HepG2 (cell line): ENCODE results near the gene PIGO. TPM values are rescaled to one million over a fixed set of nuclear protein-coding genes. Genes with fewer than 3 reads are reported as not detected.

Experiments used
- CBX1 ChIP-seq: IDR thresholded peaks from one replicate; pipeline ENCODE4 v1.6.1; 2016; ENCODE audit warnings: antibody characterized with exemption, low read depth
- CENPX ChIP-seq: sonication (generic); formaldehyde crosslinking; IDR thresholded peaks from 2 replicates; pipeline ENCODE4 v1.9.0; 2021; ENCODE audit warnings: mild to moderate bottlenecking, missing genetic modification reagents, moderate library complexity
- CREB1 ChIP-seq, 2 experiments: fragments of 450-650 bp in 1 of 2; IDR thresholded peaks; 2 replicates each; pipeline ENCODE4 v1.6.1; 2016 to 2017; ENCODE audit warnings: control low read depth in 1 of 2, mild to moderate bottlenecking in 1 of 2, missing compliant biosample characterization in 1 of 2, missing genetic modification characterization in 1 of 2
- FOXC1 ChIP-seq: sonication (generic); formaldehyde crosslinking; IDR thresholded peaks from 2 replicates; pipeline ENCODE4 v1.8.0; 2022; ENCODE audit warnings: mild to moderate bottlenecking, missing genetic modification reagents, borderline replicate concordance
- MTA1 ChIP-seq: sonication (generic); formaldehyde crosslinking; IDR thresholded peaks from 2 replicates; pipeline ENCODE4 v1.4.0; 2020; ENCODE audit warnings: missing genetic modification reagents, mild to moderate bottlenecking, borderline replicate concordance
- MTF1 ChIP-seq: sonication (generic); formaldehyde crosslinking; IDR thresholded peaks from 2 replicates; pipeline ENCODE4 v1.5.0; 2020; ENCODE audit warnings: missing genetic modification reagents
- NFIC ChIP-seq: IDR thresholded peaks from 2 replicates; pipeline ENCODE4 v1.6.1; 2012; ENCODE audit warnings: mild to moderate bottlenecking, low read length, inconsistent platforms
- NFKB2 ChIP-seq: sonication (generic); formaldehyde crosslinking; IDR thresholded peaks from 2 replicates; pipeline ENCODE4 v1.4.0; 2020; ENCODE audit warnings: missing genetic modification reagents, borderline replicate concordance
- RFXANK ChIP-seq: IDR thresholded peaks from 2 replicates; pipeline ENCODE4 v1.6.1; 2016
- SOX5 ChIP-seq: IDR thresholded peaks from 2 replicates; pipeline ENCODE4 v1.6.1; 2016; ENCODE audit warnings: borderline replicate concordance
- ZNF224 ChIP-seq: sonication (generic); formaldehyde crosslinking; IDR thresholded peaks from 2 replicates; pipeline ENCODE4 v1.5.0; 2020; ENCODE audit warnings: mild to moderate bottlenecking, missing genetic modification reagents
- ZNF547 ChIP-seq: sonication (generic); formaldehyde crosslinking; IDR thresholded peaks from 2 replicates; pipeline ENCODE4 v1.5.1; 2020; ENCODE audit warnings: mild to moderate bottlenecking, missing genetic modification reagents
- ZNF670 ChIP-seq: sonication (generic); formaldehyde crosslinking; IDR thresholded peaks from 2 replicates; pipeline ENCODE4 v1.8.0; 2022; ENCODE audit warnings: mild to moderate bottlenecking, missing genetic modification reagents, borderline replicate concordance
- ZNF709 ChIP-seq: sonication (generic); formaldehyde crosslinking; IDR thresholded peaks from 2 replicates; pipeline ENCODE4 v1.5.0; 2020; ENCODE audit warnings: mild to moderate bottlenecking, missing genetic modification reagents
- ZNF879 ChIP-seq: sonication (generic); formaldehyde crosslinking; IDR thresholded peaks from 2 replicates; pipeline ENCODE4 v1.8.1; 2023; ENCODE audit warnings: missing genetic modification reagents
- ZSCAN9 ChIP-seq: IDR thresholded peaks from 2 replicates; pipeline ENCODE4 v1.6.1; 2016; ENCODE audit warnings: borderline replicate concordance
- polyA plus RNA-seq, 8 experiments: library from polyadenylated mRNA; depleted of rRNA in 3 of 8; stranded (reverse) in 7 of 8; unstranded in 1 of 8; fragments of >200 nt; fragmentation: Illumina TruSeq in 4 of 8; extraction: Trizol in 4 of 8; gene quantifications; 2 replicates each; pipeline versions ENCODE4 v1.2.1 to v1.2.3, GENCODE V29; 2011 to 2016; ENCODE audit warnings: low read depth in 4 of 8, missing spikeins in 1 of 8, mixed read lengths in 1 of 8; ENCODE audit not compliant: insufficient read depth in 1 of 8
- total RNA-seq, 5 experiments: library from RNA; depleted of rRNA; stranded (reverse); fragments of >200 nt; fragmentation: Illumina TruSeq; extraction: Trizol; gene quantifications; 2 replicates each; pipeline ENCODE4 v1.2.3, GENCODE V29; 2016; ENCODE audit warnings: low read depth in 1 of 5
- TF ChIP-seq, protein P1 (sequence below): sonication (generic); formaldehyde crosslinking; IDR thresholded peaks from 2 replicates; pipeline ENCODE4 v1.4.0; 2020; ENCODE audit warnings: low read depth, missing genetic modification reagents
- TF ChIP-seq, protein P2 (sequence below): sonication (generic); formaldehyde crosslinking; IDR thresholded peaks from 2 replicates; pipeline ENCODE4 v1.4.0; 2020; ENCODE audit warnings: missing genetic modification reagents
- TF ChIP-seq, protein P3 (sequence below): sonication (generic); formaldehyde crosslinking; IDR thresholded peaks from 2 replicates; pipeline ENCODE4 v1.4.0; 2020; ENCODE audit warnings: missing genetic modification reagents

PIGO gene
- total and polyA plus RNA-seq, 2 of the 13 experiments (the other 11 are each of a cell fraction or from before 2014, with no cell fraction given): 20.5 to 26.2 TPM

DNA sequence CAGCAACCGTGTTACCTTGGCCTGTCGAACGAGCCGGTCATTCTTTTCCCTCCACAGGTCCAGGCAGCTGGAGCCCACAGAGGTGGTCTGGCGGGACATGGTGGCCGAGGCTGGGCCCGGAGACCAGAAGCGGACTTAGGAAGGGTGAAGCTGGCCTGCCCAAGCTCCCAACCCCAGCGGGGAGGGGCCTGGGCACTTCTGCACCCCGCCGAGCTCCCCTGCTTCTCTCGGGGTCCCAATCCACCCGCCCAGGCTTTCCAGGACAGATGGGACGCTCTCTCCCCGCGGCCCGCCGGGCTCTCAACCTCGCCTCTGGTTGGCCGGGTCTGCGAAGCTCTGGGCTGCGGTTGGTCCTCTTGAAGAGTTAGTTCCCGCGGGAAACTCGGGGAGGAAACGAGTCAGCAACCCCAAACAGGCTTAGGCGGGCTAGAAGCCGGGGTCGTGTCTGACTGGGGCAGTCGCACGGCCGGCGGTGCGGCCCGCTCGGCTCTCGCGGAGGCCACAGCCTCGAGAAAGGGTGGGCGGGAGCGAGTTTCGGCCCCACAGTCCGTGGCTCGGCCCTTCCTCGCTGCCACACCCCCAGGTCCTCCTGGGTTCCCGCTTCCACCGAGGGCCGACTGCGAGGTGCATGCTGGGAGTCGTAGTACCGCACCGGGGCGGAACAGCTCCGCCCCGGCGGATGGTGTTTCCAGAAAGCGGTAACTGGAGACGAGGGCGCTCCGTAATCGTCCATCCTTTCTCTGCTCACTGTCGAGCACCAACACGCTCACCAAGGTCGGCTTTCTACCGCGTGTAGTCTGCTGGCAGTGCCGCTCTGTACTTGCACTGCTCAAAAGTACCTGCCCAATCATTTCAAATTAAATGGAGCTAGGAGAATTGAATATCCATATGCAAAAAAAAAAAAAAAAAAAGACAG, 16.7 kb downstream of the PIGO start, which contains the start of gene FANCG (continued):
- TF ChIP-seq, protein P1, sequence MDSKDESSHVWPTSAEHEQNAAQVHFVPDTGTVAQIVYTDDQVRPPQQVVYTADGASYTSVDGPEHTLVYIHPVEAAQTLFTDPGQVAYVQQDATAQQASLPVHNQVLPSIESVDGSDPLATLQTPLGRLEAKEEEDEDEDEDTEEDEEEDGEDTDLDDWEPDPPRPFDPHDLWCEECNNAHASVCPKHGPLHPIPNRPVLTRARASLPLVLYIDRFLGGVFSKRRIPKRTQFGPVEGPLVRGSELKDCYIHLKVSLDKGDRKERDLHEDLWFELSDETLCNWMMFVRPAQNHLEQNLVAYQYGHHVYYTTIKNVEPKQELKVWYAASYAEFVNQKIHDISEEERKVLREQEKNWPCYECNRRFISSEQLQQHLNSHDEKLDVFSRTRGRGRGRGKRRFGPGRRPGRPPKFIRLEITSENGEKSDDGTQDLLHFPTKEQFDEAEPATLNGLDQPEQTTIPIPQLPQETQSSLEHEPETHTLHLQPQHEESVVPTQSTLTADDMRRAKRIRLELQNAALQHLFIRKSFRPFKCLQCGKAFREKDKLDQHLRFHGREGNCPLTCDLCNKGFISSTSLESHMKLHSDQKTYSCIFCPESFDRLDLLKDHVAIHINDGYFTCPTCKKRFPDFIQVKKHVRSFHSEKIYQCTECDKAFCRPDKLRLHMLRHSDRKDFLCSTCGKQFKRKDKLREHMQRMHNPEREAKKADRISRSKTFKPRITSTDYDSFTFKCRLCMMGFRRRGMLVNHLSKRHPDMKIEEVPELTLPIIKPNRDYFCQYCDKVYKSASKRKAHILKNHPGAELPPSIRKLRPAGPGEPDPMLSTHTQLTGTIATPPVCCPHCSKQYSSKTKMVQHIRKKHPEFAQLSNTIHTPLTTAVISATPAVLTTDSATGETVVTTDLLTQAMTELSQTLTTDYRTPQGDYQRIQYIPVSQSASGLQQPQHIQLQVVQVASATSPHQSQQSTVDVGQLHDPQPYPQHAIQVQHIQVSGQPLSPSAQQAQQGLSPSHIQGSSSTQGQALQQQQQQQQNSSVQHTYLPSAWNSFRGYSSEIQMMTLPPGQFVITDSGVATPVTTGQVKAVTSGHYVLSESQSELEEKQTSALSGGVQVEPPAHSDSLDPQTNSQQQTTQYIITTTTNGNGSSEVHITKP (CRISPR knock-in tag): peak; percentile 89
- TF ChIP-seq CBX1 (no peak), MTF1 (CRISPR knock-in tag) (no peak; the same call in 1 of the 2 replicates), ZNF224 (CRISPR knock-in tag) (no peak), CENPX (CRISPR knock-in tag) (no peak), ZNF547 (CRISPR knock-in tag) (no peak; the same call in 1 of the 2 replicates), RFXANK (CRISPR knock-in tag) (no peak), NFIC (no peak), CREB1 (IDR thresholded peaks at IDR 0.05) (no peak), CREB1 (CRISPR knock-in tag; IDR thresholded peaks at IDR 0.05) (peak; percentile 47; the same call in 1 of the 2 replicates), ZNF709 (CRISPR knock-in tag) (0 out of 2 replicates have a peak, but pooled peaks have one; percentile 47), FOXC1 (CRISPR knock-in tag) (peak; percentile 17; the same call in 1 of the 2 replicates), NFKB2 (peak; percentile 77; the same call in 1 of the 2 replicates), ZSCAN9 (CRISPR knock-in tag) (no peak), ZNF879 (CRISPR knock-in tag) (no peak; the same call in 1 of the 2 replicates), ZNF670 (no peak), SOX5 (CRISPR knock-in tag) (no peak; the same call in 1 of the 2 replicates), MTA1 (no peak)
- TF ChIP-seq, protein P2, sequence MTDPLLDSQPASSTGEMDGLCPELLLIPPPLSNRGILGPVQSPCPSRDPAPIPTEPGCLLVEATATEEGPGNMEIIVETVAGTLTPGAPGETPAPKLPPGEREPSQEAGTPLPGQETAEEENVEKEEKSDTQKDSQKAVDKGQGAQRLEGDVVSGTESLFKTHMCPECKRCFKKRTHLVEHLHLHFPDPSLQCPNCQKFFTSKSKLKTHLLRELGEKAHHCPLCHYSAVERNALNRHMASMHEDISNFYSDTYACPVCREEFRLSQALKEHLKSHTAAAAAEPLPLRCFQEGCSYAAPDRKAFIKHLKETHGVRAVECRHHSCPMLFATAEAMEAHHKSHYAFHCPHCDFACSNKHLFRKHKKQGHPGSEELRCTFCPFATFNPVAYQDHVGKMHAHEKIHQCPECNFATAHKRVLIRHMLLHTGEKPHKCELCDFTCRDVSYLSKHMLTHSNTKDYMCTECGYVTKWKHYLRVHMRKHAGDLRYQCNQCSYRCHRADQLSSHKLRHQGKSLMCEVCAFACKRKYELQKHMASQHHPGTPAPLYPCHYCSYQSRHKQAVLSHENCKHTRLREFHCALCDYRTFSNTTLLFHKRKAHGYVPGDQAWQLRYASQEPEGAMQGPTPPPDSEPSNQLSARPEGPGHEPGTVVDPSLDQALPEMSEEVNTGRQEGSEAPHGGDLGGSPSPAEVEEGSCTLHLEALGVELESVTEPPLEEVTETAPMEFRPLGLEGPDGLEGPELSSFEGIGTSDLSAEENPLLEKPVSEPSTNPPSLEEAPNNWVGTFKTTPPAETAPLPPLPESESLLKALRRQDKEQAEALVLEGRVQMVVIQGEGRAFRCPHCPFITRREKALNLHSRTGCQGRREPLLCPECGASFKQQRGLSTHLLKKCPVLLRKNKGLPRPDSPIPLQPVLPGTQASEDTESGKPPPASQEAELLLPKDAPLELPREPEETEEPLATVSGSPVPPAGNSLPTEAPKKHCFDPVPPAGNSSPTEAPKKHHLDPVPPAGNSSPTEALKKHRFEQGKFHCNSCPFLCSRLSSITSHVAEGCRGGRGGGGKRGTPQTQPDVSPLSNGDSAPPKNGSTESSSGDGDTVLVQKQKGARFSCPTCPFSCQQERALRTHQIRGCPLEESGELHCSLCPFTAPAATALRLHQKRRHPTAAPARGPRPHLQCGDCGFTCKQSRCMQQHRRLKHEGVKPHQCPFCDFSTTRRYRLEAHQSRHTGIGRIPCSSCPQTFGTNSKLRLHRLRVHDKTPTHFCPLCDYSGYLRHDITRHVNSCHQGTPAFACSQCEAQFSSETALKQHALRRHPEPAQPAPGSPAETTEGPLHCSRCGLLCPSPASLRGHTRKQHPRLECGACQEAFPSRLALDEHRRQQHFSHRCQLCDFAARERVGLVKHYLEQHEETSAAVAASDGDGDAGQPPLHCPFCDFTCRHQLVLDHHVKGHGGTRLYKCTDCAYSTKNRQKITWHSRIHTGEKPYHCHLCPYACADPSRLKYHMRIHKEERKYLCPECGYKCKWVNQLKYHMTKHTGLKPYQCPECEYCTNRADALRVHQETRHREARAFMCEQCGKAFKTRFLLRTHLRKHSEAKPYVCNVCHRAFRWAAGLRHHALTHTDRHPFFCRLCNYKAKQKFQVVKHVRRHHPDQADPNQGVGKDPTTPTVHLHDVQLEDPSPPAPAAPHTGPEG: 0 out of 2 replicates have a peak, but pooled peaks have one; percentile 56
- TF ChIP-seq, protein P3, sequence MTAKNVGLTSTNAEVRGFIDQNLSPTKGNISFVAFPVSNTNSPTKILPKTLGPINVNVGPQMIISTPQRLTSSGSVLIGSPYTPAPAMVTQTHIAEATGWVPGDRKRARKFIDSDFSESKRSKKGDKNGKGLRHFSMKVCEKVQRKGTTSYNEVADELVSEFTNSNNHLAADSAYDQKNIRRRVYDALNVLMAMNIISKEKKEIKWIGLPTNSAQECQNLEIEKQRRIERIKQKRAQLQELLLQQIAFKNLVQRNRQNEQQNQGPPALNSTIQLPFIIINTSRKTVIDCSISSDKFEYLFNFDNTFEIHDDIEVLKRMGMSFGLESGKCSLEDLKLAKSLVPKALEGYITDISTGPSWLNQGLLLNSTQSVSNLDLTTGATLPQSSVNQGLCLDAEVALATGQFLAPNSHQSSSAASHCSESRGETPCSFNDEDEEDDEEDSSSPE (CRISPR knock-in tag): peak; percentile 97
